Right cardiac atrium (tissue), 5 donors: ENCODE results near the gene ELF1. TPM values are rescaled to one million over a fixed set of nuclear protein-coding genes. Genes with fewer than 3 reads are reported as not detected.
A peak's percentile ranks its signal among the peaks of the same experiment; 100 is the strongest.
"Not testable (repeated sequence)": the region's sequence is repeated elsewhere in the genome, so short reads cannot be mapped to it uniquely, and the experiment has no call there.

Source experiments
- ATAC-seq, 2 donors: fragments of 200-7000 bp; cut with Tn5 transposase; one replicate each; pipeline versions ENCODE4 v1.8.0 to v1.9.1; 2020; ENCODE audit warnings: moderate library complexity in 2 of 2, mild to moderate bottlenecking in 1 of 2
- DNase-seq, 3 donors: peaks; one replicate each; pipeline ENCODE4 v3.0.0-alpha.2; 2020
- H3K27ac ChIP-seq: one replicate; pipeline ENCODE4 v1.5.1; 2013; ENCODE audit warnings: mild to moderate bottlenecking, low read length, control low read depth, moderate library complexity
- H3K27me3 ChIP-seq: one replicate; pipeline ENCODE4 v1.6.1; 2013; ENCODE audit not compliant: control insufficient read depth, insufficient read depth
- H3K4me1 ChIP-seq: one replicate; pipeline ENCODE4 v1.6.1; 2013; ENCODE audit warnings: low read length; ENCODE audit not compliant: control insufficient read depth, insufficient read depth
- H3K4me3 ChIP-seq: one replicate; pipeline ENCODE4 v1.5.1; 2013; ENCODE audit warnings: low read length, control low read depth
- H3K9me3 ChIP-seq: one replicate; pipeline ENCODE4 v1.6.1; 2013; ENCODE audit warnings: low read length; ENCODE audit not compliant: control insufficient read depth
- WGBS: extraction: QIAGEN DNeasy Blood & Tissue Kit; methylation state at CpG from one replicate; pipeline ENCODE4 v1.1.7; 2013; 5-methylcytosine and 5-hydroxymethylcytosine counted together
- intact Hi-C, 4 donors: fragments of 100-400 bp; cut with DNase I; formaldehyde crosslinking; loops; one replicate each; pipeline versions ENCODE4 v1.11.0 to v1.14.0; 2022 to 2023
- polyA plus RNA-seq: library from polyadenylated mRNA; stranded (reverse); fragments of 200-250 nt; gene quantifications from one replicate; pipeline ENCODE4 v1.2.3, GENCODE V29; 2013
- total RNA-seq, 4 donors: library from RNA; stranded (reverse); fragmentation: NEBNext Ultra II Directional; extraction: Animal tissue kit (Norgen Biotek cat#: 25700); gene quantifications; one replicate each; pipeline ENCODE4 v1.2.1, GENCODE V29; 2021
- donor health status: healthy with polysubstance abuse.
- donor health status: DM: no; HTN: yes; CAD: no.
- donor health status: DM: no; HTN: no; CAD: no.
- donor health status: DM: no; HTN: yes; CAD: no; lungs with severe emphysema.
- donor health status: DM: yes; HTN: yes; CAD: no.

ELF1 gene
- total and polyA plus RNA-seq, 5 donors: 16.6 to 57.1 (median 43.1) TPM

DNA sequence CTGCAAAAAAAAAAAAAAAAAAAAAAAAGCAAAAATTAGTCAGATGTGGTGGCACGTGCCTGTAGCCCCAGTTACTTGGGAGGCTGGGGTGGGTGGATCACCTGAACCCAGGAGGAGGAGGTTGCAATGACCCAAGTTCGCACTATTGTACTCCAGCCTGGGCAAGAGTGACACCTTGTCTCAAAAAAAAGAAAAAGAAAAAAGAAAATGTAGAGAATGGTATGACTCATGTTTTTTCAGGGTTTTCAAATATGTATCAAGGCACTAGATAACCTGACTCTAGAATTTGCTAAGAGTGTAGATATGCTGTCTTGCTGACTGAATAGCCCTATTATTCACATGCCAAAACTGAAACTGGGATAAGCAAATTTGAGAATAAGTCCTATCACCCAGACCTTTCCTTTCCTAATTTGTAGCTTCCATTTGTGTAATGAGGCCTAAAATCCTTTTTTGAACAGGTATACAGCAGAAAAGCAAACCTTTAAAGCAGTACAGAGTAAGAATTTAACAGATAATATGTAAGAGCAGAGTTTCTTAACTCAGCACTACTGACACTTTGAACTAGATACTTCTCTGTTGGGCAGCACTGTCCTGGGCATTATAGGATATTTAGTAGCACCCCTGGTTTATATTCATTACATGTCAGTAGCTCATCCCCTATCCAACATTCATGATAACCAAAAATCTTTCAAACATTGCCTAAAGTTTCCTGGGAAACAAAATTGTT is 108.6 kb downstream of the ELF1 start:
- Histone ChIP-seq H3K4me1 (no peaks in the 10 kb centered on the region), H3K27me3 (no peaks in the 10 kb centered on the region), H3K9me3 (no peaks in the 10 kb centered on the region), H3K27ac (no peak overlapping the region), H3K4me3 (no peak overlapping the region)
- DNase-seq: no peak
- intact Hi-C loops: no loop called here
- ATAC-seq: peak; percentile 40 to 47
- 96% methylated on average over 2 of the region's 2 CpGs for WGBS

DNA sequence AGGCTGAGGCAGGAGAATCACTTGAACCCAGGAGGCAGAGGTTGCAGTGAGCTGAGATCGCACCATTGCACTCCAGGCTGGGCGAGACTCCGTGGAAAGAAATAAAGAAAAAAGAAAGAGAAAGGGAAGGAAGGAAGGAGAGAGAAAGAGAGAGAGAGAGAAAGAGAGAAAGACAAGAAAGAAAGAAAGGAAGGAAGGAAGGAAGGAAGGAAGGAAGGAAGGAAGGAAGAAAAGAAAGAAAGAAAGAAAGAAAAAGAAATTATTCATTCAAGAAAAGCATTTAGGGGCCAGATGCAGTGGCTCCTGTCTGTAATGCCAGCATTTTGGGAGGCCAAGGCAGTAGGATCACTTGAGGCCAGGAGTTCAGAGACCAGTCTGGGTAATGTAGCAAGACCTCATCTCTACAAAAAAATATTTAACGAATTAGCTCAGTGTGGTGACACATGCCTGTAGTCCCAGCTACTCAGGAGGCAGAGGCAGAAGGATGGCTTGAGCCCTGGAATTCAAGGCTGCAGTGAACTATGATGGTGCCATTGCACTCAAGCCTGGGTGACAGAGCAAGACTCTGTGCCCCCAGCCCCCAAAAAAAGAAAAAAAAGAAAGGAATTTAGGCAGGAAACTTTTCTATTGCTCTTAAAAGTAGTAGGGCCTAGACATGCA is 109.4 kb downstream of the ELF1 start:
- ATAC-seq, H3K9me3 ChIP-seq, DNase-seq, intact Hi-C loops, H3K4me3 ChIP-seq, H3K27ac ChIP-seq, H3K27me3 ChIP-seq, H3K4me1 ChIP-seq: not testable (repeated sequence)
- 95% methylated on average over 4 of the region's 4 CpGs for WGBS

DNA sequence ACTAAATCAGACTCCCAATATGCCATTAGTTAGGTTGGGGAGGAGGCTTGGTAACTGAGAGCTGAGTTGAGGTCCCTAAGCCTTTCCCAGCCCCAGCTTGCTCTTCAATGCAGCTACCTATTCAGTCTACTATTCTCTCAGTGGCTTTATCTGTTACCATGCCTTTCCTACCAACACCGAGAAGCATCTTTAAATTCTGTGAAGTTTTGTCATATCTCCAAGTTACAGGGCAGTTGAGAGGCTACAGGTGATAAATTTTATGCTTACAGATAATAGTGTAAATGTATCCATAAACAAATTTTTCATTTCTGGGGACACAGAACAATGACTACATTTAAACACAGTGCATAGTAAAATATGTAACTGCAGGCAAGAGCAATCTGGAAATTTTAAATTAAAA is 110.6 kb downstream of the ELF1 start:
- no peak overlapping the region for H3K27ac ChIP-seq
- no peak overlapping the region for H3K4me3 ChIP-seq
- no peaks in the 10 kb centered on the region for H3K4me1 ChIP-seq
- intact Hi-C loops: no loop called here
- H3K9me3 ChIP-seq: no peaks in the 10 kb centered on the region
- no peaks in the 10 kb centered on the region for H3K27me3 ChIP-seq
- no peak for ATAC-seq
- 89% methylated on average over 1 of the region's 1 CpG for WGBS
- DNase-seq: no peak

DNA sequence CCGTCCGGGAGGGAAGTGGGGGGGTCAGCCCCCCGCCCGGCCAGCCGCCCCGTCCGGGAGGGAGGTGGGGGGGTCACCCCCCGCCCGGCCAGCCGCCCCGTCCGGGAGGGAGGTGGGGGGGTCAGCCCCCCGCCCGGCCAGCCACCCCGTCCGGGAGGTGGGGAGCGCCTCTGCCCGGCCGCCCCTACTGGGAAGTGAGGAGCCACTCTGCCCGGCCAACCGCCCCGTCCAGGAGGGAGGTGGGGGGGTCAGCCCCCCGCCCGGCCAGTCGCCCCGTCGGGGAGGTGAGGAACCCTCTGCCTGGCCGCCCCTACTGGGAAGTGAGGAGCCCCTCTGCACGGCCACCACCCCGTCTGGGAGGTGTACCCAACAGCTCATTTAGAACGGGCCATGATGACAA is 118.1 kb downstream of the ELF1 start:
- intact Hi-C loops, H3K4me1 ChIP-seq, H3K27ac ChIP-seq, H3K27me3 ChIP-seq, H3K4me3 ChIP-seq, ATAC-seq, H3K9me3 ChIP-seq: not testable (repeated sequence)
- 95% methylated on average over 29 of the region's 31 CpGs for WGBS
- peak in 2 of 3 donors; percentile 40 to 63 for DNase-seq

DNA sequence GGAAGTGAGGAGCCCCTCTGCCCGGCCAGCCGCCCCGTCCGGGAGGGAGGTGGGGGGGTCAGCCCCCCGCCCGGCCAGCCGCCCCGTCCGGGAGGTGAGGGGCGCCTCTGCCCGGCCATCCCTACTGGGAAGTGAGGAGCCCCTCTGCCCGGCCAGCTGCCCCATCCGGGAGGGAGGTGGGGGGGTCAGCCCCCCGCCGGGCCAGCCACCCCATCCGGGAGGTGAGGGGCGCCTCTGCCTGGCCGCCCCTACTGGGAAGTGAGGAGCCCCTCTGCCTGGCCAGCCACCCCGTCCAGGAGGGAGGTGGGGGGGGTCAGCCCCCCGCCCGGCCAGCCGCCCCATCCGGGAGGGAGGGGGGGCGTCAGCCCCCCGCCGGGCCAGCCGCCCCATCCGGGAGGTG is 118.5 kb downstream of the ELF1 start:
- 91% methylated on average over 28 of the region's 28 CpGs for WGBS

DNA sequence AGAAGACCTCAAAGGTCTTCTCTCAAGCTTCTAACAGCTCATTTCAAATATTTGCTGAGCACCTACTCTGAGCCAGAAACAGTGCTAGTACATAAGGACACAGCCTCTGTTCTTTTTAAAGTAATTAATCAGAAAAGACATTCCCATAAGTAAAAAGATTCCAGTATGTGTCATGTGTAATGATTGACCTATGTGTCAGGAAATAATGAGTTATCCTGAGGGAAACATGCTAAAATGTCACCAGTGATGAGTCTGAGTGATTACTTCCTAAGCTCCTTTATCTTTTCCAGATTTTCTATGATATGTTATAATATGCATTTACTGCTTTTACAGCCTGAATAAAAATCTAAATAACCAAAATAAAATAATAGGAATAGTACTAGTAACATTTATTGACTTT is 122.1 kb downstream of the ELF1 start:
- Histone ChIP-seq H3K9me3 (no peaks in the 10 kb centered on the region), H3K27me3 (no peaks in the 10 kb centered on the region), H3K4me1 (no peaks in the 10 kb centered on the region), H3K4me3 (no peak overlapping the region), H3K27ac (no peak overlapping the region)
- DNase-seq (no peak), ATAC-seq (no peak)
- intact Hi-C loops: no loop called here

More for the DNA sequence above, 118.5 kb downstream of the ELF1 start:
- H3K9me3 ChIP-seq, ATAC-seq, H3K27ac ChIP-seq, H3K4me3 ChIP-seq, H3K4me1 ChIP-seq, H3K27me3 ChIP-seq, intact Hi-C loops, DNase-seq: not testable (repeated sequence)

DNA sequence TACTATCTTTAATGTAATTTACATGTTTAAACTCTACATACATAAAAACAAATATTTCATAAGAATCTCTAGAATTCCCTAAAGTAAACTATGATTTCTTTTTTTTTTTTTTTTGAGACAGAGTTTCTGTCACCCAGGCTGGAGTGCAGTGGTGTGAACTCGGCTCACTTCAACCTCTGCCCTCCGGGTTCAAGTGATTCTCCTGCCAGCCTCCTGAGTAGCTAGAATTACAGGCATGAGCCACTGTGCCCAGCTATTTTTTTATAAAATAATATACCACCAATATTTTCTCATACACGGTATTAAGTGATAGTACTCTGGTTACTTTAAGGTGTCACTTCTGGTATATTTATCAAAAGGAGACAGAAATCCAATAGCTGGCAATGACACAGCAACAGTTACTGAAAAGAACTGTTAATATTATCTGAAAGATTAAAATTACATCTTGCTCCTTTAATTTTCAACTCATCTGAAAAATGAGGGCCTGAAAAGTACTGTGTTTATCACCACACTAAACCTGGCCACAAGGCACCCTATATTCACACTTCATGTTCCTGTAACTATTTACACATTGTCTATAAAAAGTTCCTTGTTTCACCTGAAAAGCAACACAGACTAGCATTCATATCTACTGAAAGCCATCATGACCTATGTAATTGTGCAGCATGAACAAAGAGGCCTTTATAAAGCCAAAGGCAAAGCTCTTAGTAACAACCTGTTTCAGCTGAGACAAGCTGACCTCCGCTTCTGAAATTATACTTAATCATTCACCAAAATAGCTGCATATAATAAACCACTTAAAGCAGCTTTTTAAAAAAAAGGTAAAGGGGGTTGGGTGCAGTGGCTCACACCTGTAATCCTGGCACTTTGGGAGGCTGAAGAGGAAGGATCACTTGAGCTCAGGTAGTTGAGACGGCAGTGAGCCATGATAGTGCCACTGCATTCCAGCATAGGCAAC is 123.6 kb downstream of the ELF1 start:
- no peaks in the 10 kb centered on the region for H3K4me1 ChIP-seq
- no peaks in the 10 kb centered on the region for H3K27me3 ChIP-seq
- H3K9me3 ChIP-seq: no peaks in the 10 kb centered on the region
- intact Hi-C loops: no loop called here
- WGBS: 72% methylated on average over 5 of the region's 5 CpGs
- DNase-seq (no peak), ATAC-seq (no peak)
- no peak overlapping the region for H3K27ac ChIP-seq
- H3K4me3 ChIP-seq: no peak overlapping the region

DNA sequence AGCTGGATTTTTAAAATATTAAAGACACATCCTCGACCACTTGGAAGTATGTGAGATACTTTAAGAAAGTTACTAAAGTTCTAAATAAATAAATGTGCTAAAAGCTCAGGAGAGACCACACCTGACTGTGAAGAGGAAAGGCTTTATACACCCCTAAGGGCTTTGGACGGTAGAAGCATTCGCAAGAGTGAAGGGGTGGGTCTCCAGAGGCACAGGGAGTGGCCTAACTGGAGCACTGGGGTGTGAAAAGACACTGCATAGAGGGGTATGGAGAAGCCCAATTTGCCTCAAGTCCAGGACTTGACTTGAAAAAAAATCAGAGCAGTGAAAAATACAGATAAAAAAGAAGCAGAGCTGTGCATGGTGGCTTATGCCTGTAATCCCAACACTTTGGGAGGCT is 125.5 kb downstream of the ELF1 start:
- DNase-seq, H3K27me3 ChIP-seq, ATAC-seq, H3K4me1 ChIP-seq, H3K9me3 ChIP-seq, intact Hi-C loops, H3K4me3 ChIP-seq, H3K27ac ChIP-seq: not testable (repeated sequence)
- WGBS: 92% methylated on average over 3 of the region's 3 CpGs

DNA sequence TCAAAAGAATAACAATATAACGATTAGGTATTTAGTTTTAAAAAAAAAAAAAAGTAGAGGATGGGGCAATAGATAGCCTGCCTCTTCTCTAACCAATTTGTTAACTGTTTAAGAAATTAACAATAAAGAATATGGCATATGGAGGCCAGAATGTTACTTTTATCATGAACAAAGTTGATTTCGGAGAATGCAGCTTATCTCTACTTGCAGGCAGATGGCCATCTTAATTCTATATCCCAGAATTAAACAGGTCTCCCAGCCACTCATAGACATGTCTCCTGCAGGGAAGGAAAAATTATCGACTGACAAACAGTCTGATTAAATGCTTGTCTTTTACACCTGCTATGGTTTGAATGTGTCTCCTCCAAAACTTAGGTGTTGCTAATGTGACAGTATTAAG is 133.1 kb downstream of the ELF1 start:
- intact Hi-C loops: no loop called here
- H3K4me1 ChIP-seq: no peaks in the 10 kb centered on the region
- no peak overlapping the region for H3K4me3 ChIP-seq
- ATAC-seq (no peak), DNase-seq (no peak)
- H3K9me3 ChIP-seq: no peaks in the 10 kb centered on the region
- no peak overlapping the region for H3K27ac ChIP-seq
- no peaks in the 10 kb centered on the region for H3K27me3 ChIP-seq
- 87% methylated on average over 3 of the region's 3 CpGs for WGBS

DNA sequence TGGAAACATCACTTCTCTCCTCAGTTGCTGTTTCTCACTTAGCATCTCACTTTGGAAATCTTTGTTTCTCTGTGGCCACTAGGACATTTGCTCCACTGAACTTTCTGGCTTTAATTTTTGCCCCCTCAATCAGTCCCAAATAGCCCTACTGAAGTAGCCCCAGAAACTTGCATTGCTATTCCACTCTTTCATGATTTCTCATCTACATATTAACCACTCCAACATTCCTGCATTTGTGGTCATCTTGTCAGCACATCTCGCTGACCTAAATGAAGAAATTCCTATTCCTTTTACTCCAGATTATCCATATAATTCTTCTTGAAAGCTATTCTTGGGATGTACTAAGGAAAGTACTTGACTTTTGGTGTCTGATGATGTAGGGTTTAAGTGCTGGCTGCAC is 134.9 kb downstream of the ELF1 start:
- H3K4me3 ChIP-seq, intact Hi-C loops, DNase-seq, ATAC-seq, H3K9me3 ChIP-seq, H3K27ac ChIP-seq, H3K4me1 ChIP-seq, H3K27me3 ChIP-seq: not testable (repeated sequence)
- WGBS: no CpG with 5 or more reads among the region's 1 CpG
